Retinal pigment epithelial cell (primary cell): ENCODE results near the gene TSPO.

Experiments used
- DNase-seq: peaks from one replicate; pipeline ENCODE4 v3.0.0-alpha.2; 2010; ENCODE audit warnings: low read depth
- H3K4me3 ChIP-seq: 2 replicates; pipeline ENCODE4 v1.5.1; 2011; ENCODE audit warnings: mild to moderate bottlenecking, low read length, control low read depth, moderate library complexity
- CTCF ChIP-seq: conservative IDR thresholded peaks from 2 replicates; pipeline ENCODE4 v1.5.1; 2011; ENCODE audit warnings: low read depth, low read length, control low read depth, inconsistent platforms

The TSPO gene

GRCh38 chr22:43186272-43187170, 35.2 kb downstream of the TSPO start, which contains the start of gene TTLL12:
Gene TTLL12, minus strand, starts transcription at chr22:43187134. Its CDS starts 65 bp downstream, at chr22:43187069.
- no peak for DNase-seq
- no peak for TF ChIP-seq CTCF
- H3K4me3 ChIP-seq: peak within 1 kb of the TSS; percentile 74

- H3K4me3 ChIP-seq: peak overlapping the region; percentile 61
- DNase-seq: peak; percentile 72
- peak; percentile 46 for TF ChIP-seq CTCF
Measured at GRCh38 chr22:43187171-43188099, 36.1 kb downstream of the TSPO start.

- no peak for TF ChIP-seq CTCF
- no peak for DNase-seq
- H3K4me3 ChIP-seq: no peak overlapping the region
Measured at GRCh38 chr22:43188829-43189545, 37.6 kb downstream of the TSPO start.

- DNase-seq: no peak
- no peak overlapping the region for H3K4me3 ChIP-seq
- TF ChIP-seq CTCF: no peak
Measured at GRCh38 chr22:43191831-43192230, 40.5 kb downstream of the TSPO start.

- DNase-seq: no peak
- H3K4me3 ChIP-seq: no peak overlapping the region
- TF ChIP-seq CTCF: no peak
Measured at GRCh38 chr22:43197271-43197941, 46.0 kb downstream of the TSPO start.

- no peak for TF ChIP-seq CTCF
- H3K4me3 ChIP-seq: no peak overlapping the region
- no peak for DNase-seq
Measured at GRCh38 chr22:43198126-43198525, 46.8 kb downstream of the TSPO start.
